HEK293T (cell line): ENCODE measurements around the gene TUBB3.

Source experiments
- ELF4 ChIP-seq: fragments of 450-650 bp; IDR thresholded peaks from 2 replicates; pipeline ENCODE4 v1.6.1; 2017; ENCODE audit warnings: antibody characterized with exemption
- FOXA1 ChIP-seq: fragments of 450-650 bp; IDR thresholded peaks from 2 replicates; pipeline ENCODE4 v1.6.1; 2016; ENCODE audit warnings: mild to moderate bottlenecking
- FOXM1 ChIP-seq: fragments of 450-650 bp; IDR thresholded peaks from 2 replicates; pipeline ENCODE4 v1.6.1; 2017; ENCODE audit warnings: mild to moderate bottlenecking, borderline replicate concordance

GRCh38 chr16:89899879-89900481, 23.2 kb upstream of the TUBB3 start:
- TF ChIP-seq FOXA1 (no peak), ELF4 (no peak), FOXM1 (no peak)
